ENCODE data around the gene LCE2B. TPM values are rescaled to one million over a fixed set of nuclear protein-coding genes. Genes with fewer than 3 reads are reported as not detected.

The LCE2B gene
- total RNA-seq, 1 donor from 2014 or later: not detected

DNA sequence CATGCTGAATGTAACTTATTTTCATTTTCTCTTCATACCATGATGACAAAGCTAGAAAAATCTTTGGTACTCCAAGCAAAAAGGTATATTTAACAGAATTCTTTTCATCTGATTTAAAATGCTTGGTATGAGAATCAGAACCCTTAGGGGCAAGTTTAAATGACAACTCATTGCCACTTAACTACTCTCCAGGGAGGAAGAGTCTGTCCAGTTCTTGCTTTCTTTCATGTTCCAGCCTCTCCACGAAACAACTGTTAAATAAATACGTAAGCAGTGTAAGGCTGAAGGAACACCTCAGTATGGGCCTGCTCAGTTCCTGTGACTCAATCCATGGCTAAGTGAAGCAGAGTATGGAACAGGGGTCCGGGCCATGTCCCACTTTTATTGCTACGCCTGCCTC is 13.8 kb downstream of the LCE2B start:
- Mint-ChIP-seq H3K36me3 (no peaks in the 10 kb centered on the region), H3K27me3 (ENCODE audit: low read depth) (no peaks in the 10 kb centered on the region), H3K4me3 (no peak overlapping the region), H3K9me3 (peaks cover 76% of the 10 kb centered on the region), H3K4me1 (no peaks in the 10 kb centered on the region), H3K27ac (no peak overlapping the region)
- DNase-seq (ENCODE audit: low spot score in 2 of 2, unreplicated experiment in 2 of 2): no peak
- TF ChIP-seq CTCF (IDR thresholded peaks at IDR 0.05; ENCODE audit: unreplicated experiment): no peak

DNA sequence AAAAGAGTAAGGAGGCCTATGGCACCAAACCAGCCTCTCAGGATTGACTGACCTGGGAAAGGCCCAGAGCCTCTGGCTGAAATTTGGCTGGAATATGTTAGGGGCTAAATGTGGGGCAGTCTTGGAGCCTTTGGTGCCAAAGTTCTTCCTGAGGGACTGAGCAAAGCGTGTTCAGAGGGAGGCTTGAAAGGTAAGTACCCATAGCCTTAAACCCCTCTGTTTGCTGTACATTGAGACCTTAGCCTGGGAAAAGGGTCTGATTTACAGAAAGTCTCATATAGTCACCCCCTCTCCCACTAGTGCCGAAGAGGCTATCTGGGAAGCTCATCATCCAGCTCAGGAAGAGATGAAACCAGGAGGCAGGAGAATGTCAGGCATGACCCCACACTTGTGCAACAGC is 21.9 kb downstream of the LCE2B start, which contains the start of gene LCE4A:
Gene LCE4A, plus strand, starts transcription at position 301 of the 400 bp plus-strand sequence. CDS start 916 bp downstream, outside the sequence.
- Mint-ChIP-seq H3K4me3 (no peak within 1 kb of the TSS), H3K27me3 (ENCODE audit: low read depth) (no peaks in the 10 kb centered on the region), H3K36me3 (no peaks in the 10 kb centered on the region), H3K9me3 (peaks cover 73% of the 10 kb centered on the region), H3K27ac (no peak within 1 kb of the TSS), H3K4me1 (no peaks in the 10 kb centered on the region)
- no peak for TF ChIP-seq CTCF (IDR thresholded peaks at IDR 0.05; ENCODE audit: unreplicated experiment)
- no peak for DNase-seq (ENCODE audit: low spot score in 2 of 2, unreplicated experiment in 2 of 2)

DNA sequence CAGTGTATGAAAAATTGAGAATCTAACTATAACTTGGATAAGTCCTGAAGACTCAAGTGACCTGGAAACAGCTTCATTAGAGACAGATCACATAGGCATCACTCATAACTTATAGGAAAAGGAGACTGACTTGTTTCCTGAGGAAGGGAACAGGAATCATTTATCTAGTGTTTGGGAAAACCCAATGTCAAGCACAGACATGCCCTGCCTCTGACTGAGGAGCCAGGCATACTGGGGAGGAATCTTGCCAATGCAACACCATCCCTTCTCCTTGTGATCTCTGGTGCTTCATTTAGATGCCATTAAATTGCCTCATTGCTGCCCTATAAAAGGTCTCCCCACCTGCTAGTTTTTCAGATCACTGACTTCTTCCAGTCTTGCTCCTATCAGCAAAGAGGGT is 32.3 kb downstream of the LCE2B start:
- Mint-ChIP-seq H3K9me3 (peaks cover 79% of the 10 kb centered on the region), H3K4me1 (no peaks in the 10 kb centered on the region)

GRCh38 chr1:152725261-152725660 is 39.3 kb downstream of the LCE2B start:
- Mint-ChIP-seq H3K27me3 (ENCODE audit: low read depth) (no peaks in the 10 kb centered on the region), H3K4me1 (no peaks in the 10 kb centered on the region), H3K36me3 (no peaks in the 10 kb centered on the region), H3K27ac (no peak overlapping the region), H3K9me3 (peaks cover 70% of the 10 kb centered on the region), H3K4me3 (no peak overlapping the region)
- no peak for DNase-seq (ENCODE audit: low spot score in 2 of 2, unreplicated experiment in 2 of 2)
- no peak for TF ChIP-seq CTCF (IDR thresholded peaks at IDR 0.05; ENCODE audit: unreplicated experiment)

More for the DNA sequence above, 32.3 kb downstream of the LCE2B start:
- Mint-ChIP-seq H3K27me3 (ENCODE audit: low read depth) (no peaks in the 10 kb centered on the region), H3K36me3 (no peaks in the 10 kb centered on the region), H3K4me3 (no peak overlapping the region), H3K27ac (no peak overlapping the region)
- DNase-seq (ENCODE audit: low spot score in 2 of 2, unreplicated experiment in 2 of 2): no peak
- TF ChIP-seq CTCF (IDR thresholded peaks at IDR 0.05; ENCODE audit: unreplicated experiment): no peak

- peaks cover 64% of the 10 kb centered on the region for H3K9me3 Mint-ChIP-seq
Observed at GRCh38 chr1:152728986-152729385, 43.1 kb downstream of the LCE2B start.

More at GRCh38 chr1:152728986-152729385, 43.1 kb downstream of the LCE2B start:
- DNase-seq (ENCODE audit: low spot score in 2 of 2, unreplicated experiment in 2 of 2): no peak
- Mint-ChIP-seq H3K4me1 (no peaks in the 10 kb centered on the region), H3K36me3 (no peaks in the 10 kb centered on the region), H3K4me3 (no peak overlapping the region), H3K27me3 (ENCODE audit: low read depth) (no peaks in the 10 kb centered on the region), H3K27ac (no peak overlapping the region)
- no peak for TF ChIP-seq CTCF (IDR thresholded peaks at IDR 0.05; ENCODE audit: unreplicated experiment)

Data from mesothelial cell of epicardium (in vitro differentiated cells).